GM12864 (cell line): ENCODE measurements around the gene DENND2D.

Source experiments
- DNase-seq: peaks from one replicate; pipeline ENCODE4 v3.0.0-alpha.2; 2011; ENCODE audit warnings: low read depth
- H3K4me3 ChIP-seq: 2 replicates; pipeline ENCODE4 v1.5.1; 2011; ENCODE audit warnings: mild to moderate bottlenecking, low read depth, low read length, control low read depth
- TF ChIP-seq, protein P1 (sequence below): IDR thresholded peaks from 2 replicates; pipeline ENCODE4 v1.5.1; 2011; ENCODE audit warnings: low read depth, mild to moderate bottlenecking, moderate library complexity, low read length, control low read depth, inconsistent platforms; ENCODE audit errors: missing control alignments

The DENND2D gene

DNA sequence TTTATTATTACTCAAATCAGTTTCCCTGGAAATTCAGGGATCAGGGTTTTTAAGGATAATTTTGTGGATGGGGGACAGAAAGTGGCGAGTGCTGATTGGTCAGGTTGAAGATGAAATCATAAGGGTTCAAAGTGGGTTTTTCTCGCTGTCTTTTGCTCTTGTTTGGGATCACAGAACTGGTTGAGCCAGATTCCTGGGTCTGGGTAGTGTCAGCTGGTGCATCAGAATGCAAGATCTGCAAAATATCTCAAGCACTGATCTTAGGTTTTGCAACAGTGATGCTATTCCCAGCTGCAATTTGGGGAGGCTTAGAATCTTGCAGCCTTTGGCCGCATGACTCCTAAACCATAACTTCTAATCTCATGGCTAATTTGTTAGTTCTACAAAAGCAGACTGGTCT lies 36.4 kb upstream of the DENND2D start:
- H3K4me3 ChIP-seq: no peak overlapping the region
- TF ChIP-seq, protein P1, sequence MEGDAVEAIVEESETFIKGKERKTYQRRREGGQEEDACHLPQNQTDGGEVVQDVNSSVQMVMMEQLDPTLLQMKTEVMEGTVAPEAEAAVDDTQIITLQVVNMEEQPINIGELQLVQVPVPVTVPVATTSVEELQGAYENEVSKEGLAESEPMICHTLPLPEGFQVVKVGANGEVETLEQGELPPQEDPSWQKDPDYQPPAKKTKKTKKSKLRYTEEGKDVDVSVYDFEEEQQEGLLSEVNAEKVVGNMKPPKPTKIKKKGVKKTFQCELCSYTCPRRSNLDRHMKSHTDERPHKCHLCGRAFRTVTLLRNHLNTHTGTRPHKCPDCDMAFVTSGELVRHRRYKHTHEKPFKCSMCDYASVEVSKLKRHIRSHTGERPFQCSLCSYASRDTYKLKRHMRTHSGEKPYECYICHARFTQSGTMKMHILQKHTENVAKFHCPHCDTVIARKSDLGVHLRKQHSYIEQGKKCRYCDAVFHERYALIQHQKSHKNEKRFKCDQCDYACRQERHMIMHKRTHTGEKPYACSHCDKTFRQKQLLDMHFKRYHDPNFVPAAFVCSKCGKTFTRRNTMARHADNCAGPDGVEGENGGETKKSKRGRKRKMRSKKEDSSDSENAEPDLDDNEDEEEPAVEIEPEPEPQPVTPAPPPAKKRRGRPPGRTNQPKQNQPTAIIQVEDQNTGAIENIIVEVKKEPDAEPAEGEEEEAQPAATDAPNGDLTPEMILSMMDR: no peak
- no peak for DNase-seq

GRCh38 chr1:111236379-111236778 lies 35.9 kb upstream of the DENND2D start:
- no peak for DNase-seq
- TF ChIP-seq, protein P1: no peak
- no peak overlapping the region for H3K4me3 ChIP-seq

- DNase-seq: no peak
- TF ChIP-seq, protein P1: no peak
- H3K4me3 ChIP-seq: no peak overlapping the region
These were observed 34.4 kb upstream of the DENND2D start for GRCh38 chr1:111234866-111235265.

- TF ChIP-seq, protein P1: no peak
These were observed 33.8 kb upstream of the DENND2D start for GRCh38 chr1:111234258-111234657.

DNA sequence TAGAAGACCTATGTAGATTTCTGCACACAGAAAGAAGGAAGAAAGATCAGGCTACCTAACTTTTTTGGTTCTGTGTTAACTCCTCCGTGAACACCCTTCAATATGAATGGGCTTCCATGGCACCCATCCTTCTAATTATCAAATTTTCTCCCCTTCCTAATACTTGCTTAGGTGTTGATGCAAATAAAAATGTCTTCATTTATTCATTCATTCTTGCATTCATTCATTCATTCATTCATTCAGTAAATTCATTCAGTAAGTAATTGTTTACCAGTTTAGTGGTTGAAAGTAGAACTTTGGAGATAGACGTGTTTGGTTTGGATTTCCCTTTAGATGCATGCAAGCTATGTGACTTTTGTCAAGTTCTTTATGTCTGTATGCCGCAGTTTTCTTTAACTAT lies 31.7 kb upstream of the DENND2D start:
- no peak overlapping the region for H3K4me3 ChIP-seq
- DNase-seq: no peak
- TF ChIP-seq, protein P1: no peak

More at GRCh38 chr1:111234258-111234657, 33.8 kb upstream of the DENND2D start:
- DNase-seq: no peak
- H3K4me3 ChIP-seq: no peak overlapping the region

DNA sequence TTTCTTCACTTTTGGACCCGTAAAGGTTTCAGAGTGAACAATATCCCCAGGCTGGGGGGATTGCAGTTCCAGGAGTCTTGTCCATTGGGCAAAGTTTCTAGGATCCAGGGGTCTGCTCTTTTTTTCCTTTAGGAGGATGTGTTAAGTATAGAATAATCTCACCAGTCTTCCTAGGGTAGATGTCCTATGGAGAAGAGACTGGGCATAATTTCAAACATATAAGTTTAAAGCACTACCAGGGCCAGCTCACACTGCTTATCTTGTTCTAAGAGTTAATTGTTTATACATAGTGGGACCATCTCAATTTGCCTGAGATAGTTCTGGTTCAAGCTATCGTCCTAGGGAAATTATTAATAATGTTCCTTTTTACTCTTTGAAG lies 28.3 kb upstream of the DENND2D start:
- DNase-seq: no peak
- TF ChIP-seq, protein P1: no peak
- H3K4me3 ChIP-seq: no peak overlapping the region

DNA sequence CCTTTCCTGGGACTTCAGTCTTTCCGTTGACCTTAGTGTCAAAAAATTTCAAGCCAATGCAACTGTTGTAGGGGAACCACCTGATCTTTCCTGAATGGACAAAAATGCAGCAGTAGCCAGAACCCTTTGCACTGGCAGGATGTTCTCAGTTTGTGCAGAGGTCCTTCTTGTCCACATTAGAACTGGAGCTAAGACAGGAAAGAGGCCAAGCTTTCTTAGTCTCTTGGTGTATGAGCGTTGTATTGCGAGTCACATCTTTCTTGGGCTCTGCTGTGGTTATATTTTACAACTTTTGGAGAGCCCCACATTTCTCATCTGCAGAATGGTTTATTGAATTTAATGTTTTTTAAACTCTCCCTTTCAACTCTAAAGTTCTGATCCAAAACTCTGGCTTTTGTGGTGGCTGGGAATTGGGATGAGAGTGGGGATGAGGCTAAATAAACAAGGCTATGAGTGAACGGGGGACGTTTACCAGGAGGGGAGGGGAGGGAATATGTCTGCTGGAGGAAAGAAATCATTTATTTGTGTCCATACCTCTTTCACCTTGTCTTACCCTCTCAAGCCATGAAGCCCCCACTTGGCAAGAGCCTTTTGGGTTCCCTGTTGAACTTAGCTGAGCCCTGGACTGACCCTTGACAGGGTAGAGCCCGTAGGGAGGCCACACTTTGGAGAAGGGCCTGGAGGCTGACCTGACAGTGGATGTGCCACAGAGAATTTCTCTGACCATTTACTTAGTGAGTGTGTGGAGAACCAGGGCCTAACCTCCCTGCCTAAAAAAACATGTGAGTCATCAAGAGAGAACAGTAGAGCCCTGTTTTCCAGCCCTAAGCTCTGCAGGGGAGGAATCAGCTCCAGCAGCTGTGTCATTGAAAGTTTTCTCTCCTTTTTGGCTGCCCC lies 27.7 kb upstream of the DENND2D start:
- TF ChIP-seq, protein P1: no peak
- DNase-seq: no peak
- no peak overlapping the region for H3K4me3 ChIP-seq
